Measurements from ENCODE around the gene PIK3CD. TPM values are rescaled to one million over a fixed set of nuclear protein-coding genes. Genes with fewer than 3 reads are reported as not detected.

PIK3CD gene
- total RNA-seq, 2 experiments from 2014 or later: 13.6 to 37.1 TPM

GRCh38 chr1:9612871-9613624 lies 38.5 kb upstream of the PIK3CD start:
- ChIA-PET CTCF (ENCODE audit: unreplicated experiment) (no interaction called here), POLR2A (no interaction called here)
- no peak for TF ChIP-seq CTCF (conservative IDR thresholded peaks at IDR 0.05; ENCODE audit: low read length)
- TF ChIP-seq EZH2phosphoT487 (IDR thresholded peaks at IDR 0.05; ENCODE audit: borderline replicate concordance, low read depth, low read length): no peak
- no peak overlapping the region for H3K27ac ChIP-seq (ENCODE audit: low read depth, low read length, poor library complexity, severe bottlenecking)
- H3K79me2 ChIP-seq (ENCODE audit: insufficient read depth, low read depth, low read length): no peaks in the 10 kb centered on the region
- H3K4me3 ChIP-seq (ENCODE audit: low read depth, low read length, poor library complexity, severe bottlenecking): no peak overlapping the region
- no peaks in the 10 kb centered on the region for H3K4me1 ChIP-seq (ENCODE audit: insufficient read depth, low read length, poor library complexity, severe bottlenecking)
- DNase-seq (ENCODE audit: low spot score): no peak
- peaks cover 26% of the 10 kb centered on the region; the same call in 1 of the 2 replicates for H3K36me3 ChIP-seq (ENCODE audit: insufficient read depth, low read length)
- intact Hi-C loops (cut with micrococcal nuclease; ENCODE audit: unreplicated experiment): no loop called here
- no peak overlapping the region for H2AFZ ChIP-seq (ENCODE audit: low read length)
- no peaks in the 10 kb centered on the region for H3K9me2 ChIP-seq (ENCODE audit: insufficient read depth, low read length)
- H4K20me1 ChIP-seq (ENCODE audit: insufficient read depth, low read length): no peaks in the 10 kb centered on the region
- no TSS peak for BruUV-seq (replicated peaks)
- no peak overlapping the region for H3K4me2 ChIP-seq (ENCODE audit: low read length)
- H3K9me3 ChIP-seq (ENCODE audit: low read length): no peaks in the 10 kb centered on the region

- no peak overlapping the region for H3K4me3 ChIP-seq (ENCODE audit: low read depth, low read length, poor library complexity, severe bottlenecking)
- DNase-seq (ENCODE audit: low spot score): no peak
- intact Hi-C loops (cut with micrococcal nuclease; ENCODE audit: unreplicated experiment): no loop called here
Observed at GRCh38 chr1:9613625-9614299, 37.8 kb upstream of the PIK3CD start.

More at GRCh38 chr1:9613625-9614299, 37.8 kb upstream of the PIK3CD start:
- H3K4me2 ChIP-seq (ENCODE audit: low read length): no peak overlapping the region
- no peak overlapping the region for H3K27ac ChIP-seq (ENCODE audit: low read depth, low read length, poor library complexity, severe bottlenecking)
- H3K4me1 ChIP-seq (ENCODE audit: insufficient read depth, low read length, poor library complexity, severe bottlenecking): no peaks in the 10 kb centered on the region
- H3K36me3 ChIP-seq (ENCODE audit: insufficient read depth, low read length): peaks cover 26% of the 10 kb centered on the region; the same call in 1 of the 2 replicates
- TF ChIP-seq EZH2phosphoT487 (IDR thresholded peaks at IDR 0.05; ENCODE audit: borderline replicate concordance, low read depth, low read length) (no peak), CTCF (conservative IDR thresholded peaks at IDR 0.05; ENCODE audit: low read length) (no peak)
- ChIA-PET CTCF (ENCODE audit: unreplicated experiment) (no interaction called here), POLR2A (no interaction called here)
- no peaks in the 10 kb centered on the region for H3K9me2 ChIP-seq (ENCODE audit: insufficient read depth, low read length)
- no peaks in the 10 kb centered on the region for H3K9me3 ChIP-seq (ENCODE audit: low read length)
- no peaks in the 10 kb centered on the region for H3K79me2 ChIP-seq (ENCODE audit: insufficient read depth, low read depth, low read length)
- no peak overlapping the region for H2AFZ ChIP-seq (ENCODE audit: low read length)
- H4K20me1 ChIP-seq (ENCODE audit: insufficient read depth, low read length): no peaks in the 10 kb centered on the region
- BruUV-seq (replicated peaks): no TSS peak
